GM21723 (cell line): Measurements from ENCODE around the gene NGRN.
"Not testable (repeated sequence)": the region's sequence is repeated elsewhere in the genome, so short reads cannot be mapped to it uniquely, and the experiment has no call there.

ENCODE experiments used
- ATAC-seq: cut with Tn5 transposase; IDR thresholded peaks from one replicate; pipeline ENCODE4 v1.9.1; 2021; ENCODE audit warnings: mild to moderate bottlenecking, moderate library complexity; ENCODE audit not compliant: unreplicated experiment

The NGRN gene

GRCh38 chr15:90280743-90281142 is 15.3 kb downstream of the NGRN start:
- ATAC-seq, result not testable (repeated sequence)

- not testable (repeated sequence) for ATAC-seq
These were observed 16.2 kb downstream of the NGRN start for GRCh38 chr15:90281637-90282036.

- no peak for ATAC-seq
These were observed 21.2 kb downstream of the NGRN start for GRCh38 chr15:90286678-90287077.

- no peak for ATAC-seq
These were observed 21.6 kb downstream of the NGRN start for GRCh38 chr15:90287101-90287500.

- no peak for ATAC-seq
These were observed 22.5 kb downstream of the NGRN start for GRCh38 chr15:90287946-90288345.

GRCh38 chr15:90291679-90292356 is 26.3 kb downstream of the NGRN start:
- ATAC-seq, result no peak

- ATAC-seq, result not testable (repeated sequence)
These were observed 27.8 kb downstream of the NGRN start for GRCh38 chr15:90293040-90293810.

GRCh38 chr15:90294159-90294558 is 28.7 kb downstream of the NGRN start:
- ATAC-seq, result no peak

- ATAC-seq, result no peak
These were observed 29.3 kb downstream of the NGRN start for GRCh38 chr15:90294601-90295269.

- no peak for ATAC-seq
These were observed 29.8 kb downstream of the NGRN start for GRCh38 chr15:90295270-90295648.

- not testable (repeated sequence) for ATAC-seq
These were observed 30.9 kb downstream of the NGRN start for GRCh38 chr15:90296316-90296884.

- no peak for ATAC-seq
These were observed 31.5 kb downstream of the NGRN start for GRCh38 chr15:90297021-90297420.

GRCh38 chr15:90300541-90300940 is 35.1 kb downstream of the NGRN start:
- no peak for ATAC-seq

GRCh38 chr15:90300988-90301706 is 35.7 kb downstream of the NGRN start:
- ATAC-seq, result no peak

GRCh38 chr15:90301707-90302300 is 36.3 kb downstream of the NGRN start:
- no peak for ATAC-seq

- ATAC-seq, result not testable (repeated sequence)
These were observed 39.9 kb downstream of the NGRN start for GRCh38 chr15:90305355-90305754.

- no peak for ATAC-seq
These were observed 40.5 kb downstream of the NGRN start for GRCh38 chr15:90305932-90306331.

GRCh38 chr15:90306560-90306959 is 41.1 kb downstream of the NGRN start:
- peak; percentile 80 for ATAC-seq

GRCh38 chr15:90307661-90308060 is 42.2 kb downstream of the NGRN start:
- ATAC-seq, result no peak

GRCh38 chr15:90309020-90309419 is 43.5 kb downstream of the NGRN start:
- ATAC-seq, result no peak
